B cell (primary cell): ENCODE measurements around the gene SMC4.

Source experiments
- EZH2 ChIP-seq: IDR thresholded peaks from 2 replicates; pipeline ENCODE4 v1.6.1; 2012; ENCODE audit warnings: borderline replicate concordance, low read depth, mild to moderate bottlenecking, moderate library complexity, low read length; ENCODE audit not compliant: insufficient read depth, poor library complexity, severe bottlenecking
- TF ChIP-seq, protein P1 (sequence below): fragments of 200-600 bp; IDR thresholded peaks from one replicate; pipeline ENCODE4 v1.8.0; 2022; ENCODE audit warnings: antibody characterized with exemption, mild to moderate bottlenecking

GRCh38 chr3:160480931-160481330 is 81.5 kb downstream of the SMC4 start:
- TF ChIP-seq, protein P1, sequence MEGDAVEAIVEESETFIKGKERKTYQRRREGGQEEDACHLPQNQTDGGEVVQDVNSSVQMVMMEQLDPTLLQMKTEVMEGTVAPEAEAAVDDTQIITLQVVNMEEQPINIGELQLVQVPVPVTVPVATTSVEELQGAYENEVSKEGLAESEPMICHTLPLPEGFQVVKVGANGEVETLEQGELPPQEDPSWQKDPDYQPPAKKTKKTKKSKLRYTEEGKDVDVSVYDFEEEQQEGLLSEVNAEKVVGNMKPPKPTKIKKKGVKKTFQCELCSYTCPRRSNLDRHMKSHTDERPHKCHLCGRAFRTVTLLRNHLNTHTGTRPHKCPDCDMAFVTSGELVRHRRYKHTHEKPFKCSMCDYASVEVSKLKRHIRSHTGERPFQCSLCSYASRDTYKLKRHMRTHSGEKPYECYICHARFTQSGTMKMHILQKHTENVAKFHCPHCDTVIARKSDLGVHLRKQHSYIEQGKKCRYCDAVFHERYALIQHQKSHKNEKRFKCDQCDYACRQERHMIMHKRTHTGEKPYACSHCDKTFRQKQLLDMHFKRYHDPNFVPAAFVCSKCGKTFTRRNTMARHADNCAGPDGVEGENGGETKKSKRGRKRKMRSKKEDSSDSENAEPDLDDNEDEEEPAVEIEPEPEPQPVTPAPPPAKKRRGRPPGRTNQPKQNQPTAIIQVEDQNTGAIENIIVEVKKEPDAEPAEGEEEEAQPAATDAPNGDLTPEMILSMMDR: no peak
- no peak for TF ChIP-seq EZH2
